GM11168 (cell line): ENCODE measurements around the gene KLRF2.
"Not testable (repeated sequence)": the region's sequence is repeated elsewhere in the genome, so short reads cannot be mapped to it uniquely, and the experiment has no call there.

Experiments
- in situ Hi-C: fragments of 300-500 bp; cut with MboI; formaldehyde crosslinking; loops from one replicate; pipeline ENCODE4 v1.12.0; 2022; ENCODE audit warnings: low sequenced_read_pairs; ENCODE audit not compliant: unreplicated experiment

Gene KLRF2

GRCh38 chr12:9881246-9881645 is at the start of gene KLRF2:
KLRF2 (plus strand) TSS chr12:9881489; CDS start chr12:9881596, 107 bp downstream.
- in situ Hi-C loops: no loop called here

- in situ Hi-C loops: no loop called here
These were observed 49.6 kb upstream of the KLRF2 start for GRCh38 chr12:9831720-9832119.

GRCh38 chr12:9843407-9843806 is 37.9 kb upstream of the KLRF2 start:
- in situ Hi-C loops: no loop called here

- in situ Hi-C loops: no loop called here
These were observed 32.4 kb upstream of the KLRF2 start for GRCh38 chr12:9848899-9849298.

GRCh38 chr12:9851050-9851449 is 30.2 kb upstream of the KLRF2 start:
- in situ Hi-C loops: no loop called here

- in situ Hi-C loops: no loop called here
These were observed 29.4 kb upstream of the KLRF2 start for GRCh38 chr12:9851927-9852326.

- in situ Hi-C loops: no loop called here
These were observed 25.1 kb upstream of the KLRF2 start for GRCh38 chr12:9856151-9856550.

GRCh38 chr12:9856894-9857293 is 24.4 kb upstream of the KLRF2 start:
- in situ Hi-C loops: no loop called here

GRCh38 chr12:9858135-9858534 is 23.2 kb upstream of the KLRF2 start:
- in situ Hi-C loops: no loop called here

- in situ Hi-C loops: no loop called here
These were observed 16.2 kb upstream of the KLRF2 start for GRCh38 chr12:9864913-9865675.

GRCh38 chr12:9866860-9867269 is 14.4 kb upstream of the KLRF2 start:
- in situ Hi-C loops: no loop called here

GRCh38 chr12:9867531-9867930 is 13.8 kb upstream of the KLRF2 start:
- in situ Hi-C loops: no loop called here

GRCh38 chr12:9868311-9868801 is 12.9 kb upstream of the KLRF2 start:
- in situ Hi-C loops: no loop called here

GRCh38 chr12:9868951-9869306 is 12.4 kb upstream of the KLRF2 start:
- in situ Hi-C loops: no loop called here

- in situ Hi-C loops: no loop called here
These were observed 11.8 kb upstream of the KLRF2 start, which contains the start of gene CLEC2B for GRCh38 chr12:9869307-9870161. CLEC2B (minus strand) TSS chr12:9869354.

GRCh38 chr12:9870286-9870866 is 10.9 kb upstream of the KLRF2 start:
- in situ Hi-C loops: no loop called here

- in situ Hi-C loops: no loop called here
These were observed 9.1 kb upstream of the KLRF2 start for GRCh38 chr12:9872162-9872561.

GRCh38 chr12:9872742-9873141 is 8.5 kb upstream of the KLRF2 start:
- in situ Hi-C loops: no loop called here

GRCh38 chr12:9876120-9876519 is 5.2 kb upstream of the KLRF2 start:
- in situ Hi-C loops: not testable (repeated sequence)

GRCh38 chr12:9880532-9881078 is 684 bp upstream of the KLRF2 start:
- in situ Hi-C loops: no loop called here

- in situ Hi-C loops: no loop called here
These were observed 699 bp downstream of the KLRF2 start for GRCh38 chr12:9881988-9882387.
